Spleen (tissue), 11 donors: Measurements from ENCODE around the gene SCAF11. TPM values are rescaled to one million over a fixed set of nuclear protein-coding genes. Genes with fewer than 3 reads are reported as not detected.

Experiments
- DNase-seq: peaks from one replicate; pipeline ENCODE4 v3.0.0-alpha.2; 2020
- H3K27ac ChIP-seq, 8 donors: fragments of 200-600 bp; sonication (generic) in 7 of 8; 1 replicate in 4 of 8; 2 replicates in 4 of 8; pipeline versions ENCODE4 v1.5.0 to v1.8.0; 2016 to 2021; ENCODE audit warnings: inconsistent platforms in 4 of 8, mild to moderate bottlenecking in 4 of 8, moderate library complexity in 1 of 8
- H3K27me3 ChIP-seq, 7 donors: fragments of 200-600 bp; sonication (generic) in 6 of 7; replicated peaks in 1 of 7; 1 replicate in 4 of 7; 2 replicates in 3 of 7; pipeline versions ENCODE4 v1.5.0 to v1.8.0; 2016 to 2021; ENCODE audit warnings: inconsistent platforms in 3 of 7, mild to moderate bottlenecking in 1 of 7
- H3K36me3 ChIP-seq, 6 donors: fragments of 200-600 bp; sonication (generic) in 5 of 6; 1 replicate in 4 of 6; 2 replicates in 2 of 6; pipeline versions ENCODE4 v1.5.0 to v1.8.0; 2016 to 2021; ENCODE audit warnings: inconsistent platforms in 2 of 6
- H3K4me1 ChIP-seq, 6 donors: fragments of 200-600 bp; sonication (generic) in 5 of 6; 1 replicate in 3 of 6; 2 replicates in 3 of 6; pipeline versions ENCODE4 v1.5.0 to v1.8.0; 2016 to 2021; ENCODE audit warnings: inconsistent platforms in 3 of 6
- H3K4me3 ChIP-seq, 8 donors: fragments of 200-600 bp; sonication (generic) in 7 of 8; 1 replicate in 4 of 8; 2 replicates in 4 of 8; pipeline versions ENCODE4 v1.5.0 to v1.8.0; 2016 to 2021; ENCODE audit warnings: inconsistent platforms in 4 of 8, mild to moderate bottlenecking in 4 of 8, moderate library complexity in 2 of 8
- H3K9me3 ChIP-seq, 8 donors: fragments of 200-600 bp; sonication (generic) in 7 of 8; 1 replicate in 4 of 8; 2 replicates in 4 of 8; pipeline versions ENCODE4 v1.5.0 to v1.8.0; 2016 to 2021; ENCODE audit warnings: inconsistent platforms in 4 of 8
- POLR2A ChIP-seq, 3 donors: fragments of 450-650 bp; IDR thresholded peaks; one replicate each; pipeline ENCODE4 v1.5.1; 2017; ENCODE audit warnings: antibody characterized with exemption in 3 of 3, mild to moderate bottlenecking in 1 of 3
- POLR2AphosphoS5 ChIP-seq, 3 donors: sonication (generic); formaldehyde crosslinking; IDR thresholded peaks; one replicate each; pipeline ENCODE4 v1.5.1; 2017; ENCODE audit warnings: antibody characterized with exemption in 3 of 3
- WGBS, 5 donors: extraction: QIAGEN DNeasy Blood & Tissue Kit in 3 of 5; methylation state at CpG; one replicate each; pipeline versions ENCODE4 v1.1.5 to v1.1.7; 2013 to 2018; 5-methylcytosine and 5-hydroxymethylcytosine counted together
- intact Hi-C: fragments of 100-400 bp; cut with DNase I; formaldehyde crosslinking; loops from one replicate; pipeline ENCODE4 v1.15.0; 2023; ENCODE audit warnings: low total_unique reads
- polyA plus RNA-seq, 3 donors: library from polyadenylated mRNA; stranded (reverse); fragments of 200-250 nt; gene quantifications; one replicate each; pipeline ENCODE4 v1.2.1, GENCODE V29; 2013
- total RNA-seq, 7 donors: library from RNA; depleted of rRNA in 3 of 7; stranded (reverse); fragments of >200 nt in 3 of 7; fragmentation: NEBNext Ultra II Directional in 4 of 7; extraction: Animal tissue kit (Norgen Biotek cat#: 25700) in 4 of 7; gene quantifications; one replicate each; pipeline versions ENCODE4 v1.1.0 to v1.2.1, GENCODE V29; 2016 to 2021
- TF ChIP-seq, protein P1 (sequence below), 11 experiments: fragments of 200-600 bp in 7 of 11; fragments of 450-650 bp in 4 of 11; sonication (generic) in 4 of 11; IDR thresholded peaks in 8 of 11; conservative IDR thresholded peaks in 3 of 11; 1 replicate in 7 of 11; 2 replicates in 4 of 11; pipeline versions ENCODE4 v1.4.0 to v1.8.0; 2016 to 2021; ENCODE audit warnings: antibody characterized with exemption in 11 of 11, inconsistent platforms in 4 of 11, mild to moderate bottlenecking in 1 of 11
- donor health status: healthy with polysubstance abuse.
- donor health status: DM: no; HTN: no; CAD: no; lungs with moderate emphysema.
- donor health status: DM: no; HTN: no; CAD: no.
- donor health status: Bipolar disorder and iron deficiency.
- donor health status: healthy.
- donor health status: DM: no; HTN: no; CAD: no.
- donor health status: DM: yes; HTN: yes; CAD: no.

SCAF11 gene
- total and polyA plus RNA-seq, 10 donors: 30.0 to 249 (median 170) TPM

DNA sequence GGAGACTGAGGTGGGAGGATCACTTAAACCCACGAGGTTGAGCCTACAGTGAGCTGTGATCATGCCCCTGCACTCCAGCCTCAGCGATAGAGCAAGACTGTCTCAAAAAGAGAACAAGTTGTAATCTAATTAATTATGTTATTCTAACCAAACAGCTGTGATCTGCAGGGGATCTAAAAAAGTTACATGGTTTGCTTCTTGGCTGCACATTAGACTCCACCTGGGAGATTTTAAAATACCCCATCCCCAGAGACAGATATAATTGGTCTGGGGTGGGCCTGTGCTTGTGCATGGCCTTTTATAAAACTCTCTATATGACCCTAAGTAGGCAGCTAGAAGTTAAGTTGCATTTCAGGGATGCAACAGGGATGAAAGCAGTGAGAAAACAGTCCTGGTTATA, 76.7 kb downstream of the SCAF11 start:
- no peaks in the 10 kb centered on the region for H3K27me3 ChIP-seq
- no peak for TF ChIP-seq POLR2A (IDR thresholded peaks at IDR 0.05)
- TF ChIP-seq, protein P1, sequence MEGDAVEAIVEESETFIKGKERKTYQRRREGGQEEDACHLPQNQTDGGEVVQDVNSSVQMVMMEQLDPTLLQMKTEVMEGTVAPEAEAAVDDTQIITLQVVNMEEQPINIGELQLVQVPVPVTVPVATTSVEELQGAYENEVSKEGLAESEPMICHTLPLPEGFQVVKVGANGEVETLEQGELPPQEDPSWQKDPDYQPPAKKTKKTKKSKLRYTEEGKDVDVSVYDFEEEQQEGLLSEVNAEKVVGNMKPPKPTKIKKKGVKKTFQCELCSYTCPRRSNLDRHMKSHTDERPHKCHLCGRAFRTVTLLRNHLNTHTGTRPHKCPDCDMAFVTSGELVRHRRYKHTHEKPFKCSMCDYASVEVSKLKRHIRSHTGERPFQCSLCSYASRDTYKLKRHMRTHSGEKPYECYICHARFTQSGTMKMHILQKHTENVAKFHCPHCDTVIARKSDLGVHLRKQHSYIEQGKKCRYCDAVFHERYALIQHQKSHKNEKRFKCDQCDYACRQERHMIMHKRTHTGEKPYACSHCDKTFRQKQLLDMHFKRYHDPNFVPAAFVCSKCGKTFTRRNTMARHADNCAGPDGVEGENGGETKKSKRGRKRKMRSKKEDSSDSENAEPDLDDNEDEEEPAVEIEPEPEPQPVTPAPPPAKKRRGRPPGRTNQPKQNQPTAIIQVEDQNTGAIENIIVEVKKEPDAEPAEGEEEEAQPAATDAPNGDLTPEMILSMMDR (IDR thresholded peaks at IDR 0.05 in 8 of 11, conservative IDR thresholded peaks at IDR 0.05 in 3 of 11): no peak
- TF ChIP-seq POLR2AphosphoS5 (IDR thresholded peaks at IDR 0.05): no peak
- H3K9me3 ChIP-seq: peaks cover 0 to 7% (median 0%) of the 10 kb centered on the region in 8 donors
- peaks cover 0 to 28% (median 9%) of the 10 kb centered on the region in 6 donors for H3K36me3 ChIP-seq
- WGBS, 5 donors: 52 to 63% (median 53%) methylated on average over 2 of the region's 2 CpGs
- no peak overlapping the region for H3K27ac ChIP-seq
- no peak overlapping the region for H3K4me3 ChIP-seq
- H3K4me1 ChIP-seq: peaks cover 0 to 7% (median under 1%) of the 10 kb centered on the region in 6 donors
- intact Hi-C loops: no loop called here
- no peak for DNase-seq

DNA sequence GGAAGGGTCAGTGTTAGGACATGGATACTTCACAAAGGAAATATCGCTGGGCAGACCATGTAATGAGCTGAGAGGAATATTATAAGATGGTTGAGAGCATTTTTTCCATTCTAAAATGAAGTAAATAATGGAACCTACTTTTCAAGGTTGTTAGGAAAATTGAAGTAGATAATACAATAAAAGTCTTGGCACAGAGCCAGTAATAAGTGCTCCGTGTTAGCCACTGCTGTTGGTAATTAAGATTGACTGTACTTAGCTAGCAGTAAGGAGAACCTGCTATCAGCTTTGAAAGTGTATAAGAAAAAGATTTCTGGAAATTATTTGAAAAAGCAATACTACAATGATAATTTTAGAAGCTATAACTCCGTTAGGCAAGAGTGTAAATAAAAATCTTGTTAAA, 77.6 kb downstream of the SCAF11 start:
- Histone ChIP-seq H3K36me3 (peaks cover 0 to 27% (median 6%) of the 10 kb centered on the region in 6 donors), H3K4me1 (peaks cover 0 to 11% (median 2%) of the 10 kb centered on the region in 6 donors), H3K9me3 (no peaks in the 10 kb centered on the region), H3K27ac (no peak overlapping the region), H3K27me3 (no peaks in the 10 kb centered on the region), H3K4me3 (no peak overlapping the region)
- no peak for TF ChIP-seq POLR2AphosphoS5 (IDR thresholded peaks at IDR 0.05)
- no peak for TF ChIP-seq POLR2A (IDR thresholded peaks at IDR 0.05)
- TF ChIP-seq, protein P1 (IDR thresholded peaks at IDR 0.05 in 8 of 11, conservative IDR thresholded peaks at IDR 0.05 in 3 of 11): no peak
- 64 to 73% (median 70%) methylated on average over 3 of the region's 3 CpGs for WGBS, 5 donors
- intact Hi-C loops: no loop called here
- DNase-seq: no peak

DNA sequence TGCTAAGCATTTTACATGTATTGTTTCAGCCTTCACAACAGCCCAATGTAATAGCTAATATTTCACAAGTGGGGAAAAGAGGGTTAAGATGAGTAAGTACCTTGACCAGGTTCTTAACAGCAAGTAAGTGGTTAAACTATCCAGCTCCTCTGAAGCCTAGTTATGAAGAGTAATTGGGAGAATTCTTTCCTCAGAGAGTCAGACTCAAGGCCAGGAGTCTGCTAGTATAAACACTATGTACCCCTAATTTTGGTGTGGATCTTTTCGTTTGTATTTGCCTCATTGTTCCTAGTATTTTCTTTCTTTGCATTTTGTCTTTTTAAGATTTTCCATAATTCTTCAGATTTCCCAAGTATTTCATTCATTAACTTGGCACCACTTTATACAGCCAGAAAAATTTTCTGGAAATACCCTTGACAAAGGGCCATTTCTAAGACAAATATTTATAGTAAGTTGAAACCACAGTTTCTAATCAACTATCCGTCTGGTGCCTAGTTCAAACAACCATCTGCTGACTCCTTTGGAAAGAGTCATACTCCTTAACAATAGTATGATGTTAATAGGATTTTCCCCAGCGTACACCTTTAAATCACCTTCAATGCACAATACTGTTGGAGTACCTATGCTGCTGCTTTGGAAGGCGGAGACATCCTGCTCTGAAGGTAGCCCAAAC, 81.2 kb downstream of the SCAF11 start:
- H3K36me3 ChIP-seq: peaks cover 0 to 40% (median 12%) of the 10 kb centered on the region in 6 donors
- H3K27ac ChIP-seq: no peak overlapping the region
- WGBS, 5 donors: 78 to 84% (median 82%) methylated on average over 4 of the region's 4 CpGs
- intact Hi-C loops: no loop called here
- TF ChIP-seq POLR2AphosphoS5 (IDR thresholded peaks at IDR 0.05) (no peak), POLR2A (IDR thresholded peaks at IDR 0.05) (no peak)
- TF ChIP-seq, protein P1 (IDR thresholded peaks at IDR 0.05 in 8 of 11, conservative IDR thresholded peaks at IDR 0.05 in 3 of 11): no peak
- no peaks in the 10 kb centered on the region for H3K9me3 ChIP-seq
- no peak overlapping the region for H3K4me3 ChIP-seq
- H3K4me1 ChIP-seq: peaks cover 0 to 16% (median 2%) of the 10 kb centered on the region in 6 donors
- DNase-seq: no peak
- no peaks in the 10 kb centered on the region for H3K27me3 ChIP-seq

DNA sequence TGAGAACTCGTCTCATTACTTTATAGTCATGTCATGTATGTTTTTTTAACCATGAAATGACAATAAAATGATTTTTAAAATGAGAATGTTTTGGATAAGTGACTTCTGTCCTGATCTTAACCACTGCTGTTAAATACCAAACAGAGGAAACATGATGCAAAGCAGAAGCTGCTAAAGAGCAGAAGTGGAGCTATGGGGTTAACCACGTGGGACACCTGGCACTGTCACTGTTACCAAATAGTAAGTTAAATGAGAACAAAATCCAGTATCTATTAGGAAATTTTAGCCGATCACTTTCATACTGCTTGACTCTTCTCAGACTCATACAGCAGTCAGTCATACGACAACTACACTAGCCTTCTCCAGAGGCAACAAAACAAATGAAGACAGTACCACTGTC, 82.4 kb downstream of the SCAF11 start:
- intact Hi-C loops: no loop called here
- H3K9me3 ChIP-seq: no peaks in the 10 kb centered on the region
- WGBS, 5 donors: 44 to 66% (median 55%) methylated on average over 4 of the region's 4 CpGs
- no peak overlapping the region for H3K4me3 ChIP-seq
- no peak overlapping the region for H3K27ac ChIP-seq
- TF ChIP-seq POLR2A (IDR thresholded peaks at IDR 0.05) (no peak), POLR2AphosphoS5 (IDR thresholded peaks at IDR 0.05) (no peak)
- TF ChIP-seq, protein P1 (IDR thresholded peaks at IDR 0.05 in 8 of 11, conservative IDR thresholded peaks at IDR 0.05 in 3 of 11): no peak
- no peak for DNase-seq
- no peaks in the 10 kb centered on the region for H3K27me3 ChIP-seq
- peaks cover 0 to 45% (median 13%) of the 10 kb centered on the region in 6 donors for H3K36me3 ChIP-seq
- peaks cover 0 to 15% (median 2%) of the 10 kb centered on the region in 6 donors for H3K4me1 ChIP-seq
